T-helper 1 cell treated with Interleukin-12 subunit alpha and Interleukin-12 subunit beta and Interleukin-4 antibody, amounts not matched to agents 30 μg/mL and 1 μg/mL, for 36 hours (primary cell): ENCODE results near the gene CACNA2D4.
A peak's percentile ranks its signal among the peaks of the same experiment; 100 is the strongest.
"Not testable (repeated sequence)": the region's sequence is repeated elsewhere in the genome, so short reads cannot be mapped to it uniquely, and the experiment has no call there.

Source experiments
- H3K27ac Mint-ChIP-seq: one replicate; pipeline ENCODE4 v1.8.0; 2021; ENCODE audit warnings: mild to moderate bottlenecking, mixed read lengths
- H3K27me3 Mint-ChIP-seq: one replicate; pipeline ENCODE4 v1.8.0; 2021; ENCODE audit warnings: low read depth, mixed read lengths
- H3K36me3 Mint-ChIP-seq: one replicate; pipeline ENCODE4 v1.8.0; 2021; ENCODE audit warnings: low read depth, mixed read lengths
- H3K4me1 Mint-ChIP-seq: one replicate; pipeline ENCODE4 v1.8.0; 2021; ENCODE audit warnings: low read depth, mixed read lengths
- H3K4me3 Mint-ChIP-seq: one replicate; pipeline ENCODE4 v1.8.0; 2021; ENCODE audit warnings: mild to moderate bottlenecking, moderate library complexity, mixed read lengths
- H3K9me3 Mint-ChIP-seq: one replicate; pipeline ENCODE4 v1.8.0; 2021; ENCODE audit warnings: mixed read lengths

The CACNA2D4 gene

GRCh38 chr12:1918081-1918883 lies at the start of gene CACNA2D4:
Gene CACNA2D4, minus strand, starts transcription at chr12:1918652. Its CDS starts 179 bp downstream, at chr12:1918473.
- Mint-ChIP-seq H3K4me1 (peaks cover 16% of the 10 kb centered on the region), H3K4me3 (no peak within 1 kb of the TSS), H3K27ac (no peak within 1 kb of the TSS), H3K27me3 (peaks cover 14% of the 10 kb centered on the region), H3K9me3 (no peaks in the 10 kb centered on the region), H3K36me3 (peaks cover 2% of the 10 kb centered on the region)

- Mint-ChIP-seq H3K4me3 (no peak overlapping the region), H3K9me3 (no peaks in the 10 kb centered on the region), H3K4me1 (no peaks in the 10 kb centered on the region), H3K27ac (no peak overlapping the region), H3K36me3 (peaks cover 17% of the 10 kb centered on the region), H3K27me3 (no peaks in the 10 kb centered on the region)
Observed at GRCh38 chr12:1966561-1967226, 48.2 kb upstream of the CACNA2D4 start.

GRCh38 chr12:1965916-1966315 lies 47.5 kb upstream of the CACNA2D4 start:
- peaks cover 17% of the 10 kb centered on the region for H3K36me3 Mint-ChIP-seq
- H3K9me3 Mint-ChIP-seq = no peaks in the 10 kb centered on the region
- no peaks in the 10 kb centered on the region for H3K4me1 Mint-ChIP-seq

GRCh38 chr12:1962051-1963020 lies 43.9 kb upstream of the CACNA2D4 start:
- Mint-ChIP-seq H3K4me1 (no peaks in the 10 kb centered on the region), H3K4me3 (no peak overlapping the region), H3K27ac (no peak overlapping the region), H3K9me3 (no peaks in the 10 kb centered on the region), H3K27me3 (no peaks in the 10 kb centered on the region), H3K36me3 (peaks cover 18% of the 10 kb centered on the region)

More at GRCh38 chr12:1965916-1966315, 47.5 kb upstream of the CACNA2D4 start:
- H3K27me3 Mint-ChIP-seq = no peaks in the 10 kb centered on the region
- no peak overlapping the region for H3K4me3 Mint-ChIP-seq
- H3K27ac Mint-ChIP-seq = no peak overlapping the region

- no peaks in the 10 kb centered on the region for H3K9me3 Mint-ChIP-seq
- no peaks in the 10 kb centered on the region for H3K27me3 Mint-ChIP-seq
- H3K27ac Mint-ChIP-seq = no peak overlapping the region
- no peaks in the 10 kb centered on the region for H3K4me1 Mint-ChIP-seq
- H3K4me3 Mint-ChIP-seq = no peak overlapping the region
- peaks cover 10% of the 10 kb centered on the region for H3K36me3 Mint-ChIP-seq
Observed at GRCh38 chr12:1956716-1957115, 38.3 kb upstream of the CACNA2D4 start.

- no peak overlapping the region for H3K27ac Mint-ChIP-seq
- H3K27me3 Mint-ChIP-seq = no peaks in the 10 kb centered on the region
- no peaks in the 10 kb centered on the region for H3K9me3 Mint-ChIP-seq
- H3K4me1 Mint-ChIP-seq = peaks cover 2% of the 10 kb centered on the region
- peaks cover 36% of the 10 kb centered on the region for H3K36me3 Mint-ChIP-seq
- no peak overlapping the region for H3K4me3 Mint-ChIP-seq
Observed at GRCh38 chr12:1949771-1950470, 31.5 kb upstream of the CACNA2D4 start.

GRCh38 chr12:1948883-1949282 lies 30.4 kb upstream of the CACNA2D4 start:
- Mint-ChIP-seq H3K4me3 (no peak overlapping the region), H3K9me3 (no peaks in the 10 kb centered on the region), H3K27ac (no peak overlapping the region), H3K4me1 (peaks cover 2% of the 10 kb centered on the region), H3K36me3 (peaks cover 43% of the 10 kb centered on the region), H3K27me3 (no peaks in the 10 kb centered on the region)

- Mint-ChIP-seq H3K36me3 (peaks cover 36% of the 10 kb centered on the region), H3K27ac (no peak overlapping the region)
Observed at GRCh38 chr12:1947081-1947480, 28.6 kb upstream of the CACNA2D4 start.

GRCh38 chr12:1946296-1946695 lies 27.8 kb upstream of the CACNA2D4 start:
- no peak overlapping the region for H3K27ac Mint-ChIP-seq
- H3K27me3 Mint-ChIP-seq = no peaks in the 10 kb centered on the region
- peaks cover 2% of the 10 kb centered on the region for H3K4me1 Mint-ChIP-seq
- no peak overlapping the region for H3K4me3 Mint-ChIP-seq
- no peaks in the 10 kb centered on the region for H3K9me3 Mint-ChIP-seq
- peaks cover 34% of the 10 kb centered on the region for H3K36me3 Mint-ChIP-seq

More at GRCh38 chr12:1947081-1947480, 28.6 kb upstream of the CACNA2D4 start:
- no peaks in the 10 kb centered on the region for H3K27me3 Mint-ChIP-seq
- H3K4me3 Mint-ChIP-seq = no peak overlapping the region
- peaks cover 2% of the 10 kb centered on the region for H3K4me1 Mint-ChIP-seq
- H3K9me3 Mint-ChIP-seq = no peaks in the 10 kb centered on the region

GRCh38 chr12:1945502-1945901 lies 27.1 kb upstream of the CACNA2D4 start:
- H3K27ac Mint-ChIP-seq, H3K9me3 Mint-ChIP-seq, H3K4me1 Mint-ChIP-seq, H3K27me3 Mint-ChIP-seq, H3K4me3 Mint-ChIP-seq: not testable (repeated sequence)
- peaks cover 32% of the 10 kb centered on the region for H3K36me3 Mint-ChIP-seq

- no peaks in the 10 kb centered on the region for H3K27me3 Mint-ChIP-seq
- H3K27ac Mint-ChIP-seq = peak overlapping the region; percentile 27
- H3K36me3 Mint-ChIP-seq = peaks cover 18% of the 10 kb centered on the region
- no peaks in the 10 kb centered on the region for H3K9me3 Mint-ChIP-seq
- H3K4me1 Mint-ChIP-seq = peaks cover 4% of the 10 kb centered on the region
- no peak overlapping the region for H3K4me3 Mint-ChIP-seq
Observed at GRCh38 chr12:1939801-1940607, 21.6 kb upstream of the CACNA2D4 start.

- Mint-ChIP-seq H3K36me3 (peaks cover 13% of the 10 kb centered on the region), H3K27me3 (no peaks in the 10 kb centered on the region), H3K9me3 (no peaks in the 10 kb centered on the region), H3K27ac (no peak overlapping the region), H3K4me1 (peaks cover 4% of the 10 kb centered on the region), H3K4me3 (no peak overlapping the region)
Observed at GRCh38 chr12:1939331-1939730, 20.9 kb upstream of the CACNA2D4 start.

- no peak overlapping the region for H3K27ac Mint-ChIP-seq
- H3K4me1 Mint-ChIP-seq = peaks cover 4% of the 10 kb centered on the region
- H3K4me3 Mint-ChIP-seq = no peak overlapping the region
- no peaks in the 10 kb centered on the region for H3K27me3 Mint-ChIP-seq
- H3K36me3 Mint-ChIP-seq = peaks cover 8% of the 10 kb centered on the region
- H3K9me3 Mint-ChIP-seq = no peaks in the 10 kb centered on the region
Observed at GRCh38 chr12:1937481-1938224, 19.2 kb upstream of the CACNA2D4 start.
